Glomerular visceral epithelial cell (primary cell): ENCODE measurements around the gene KIF5B.
A peak's percentile ranks its signal among the peaks of the same experiment; 100 is the strongest.

Source experiments
- DNase-seq: peaks from one replicate; pipeline ENCODE4 v3.0.0-alpha.2; 2016; ENCODE audit errors: extremely low spot score

The KIF5B gene

DNA sequence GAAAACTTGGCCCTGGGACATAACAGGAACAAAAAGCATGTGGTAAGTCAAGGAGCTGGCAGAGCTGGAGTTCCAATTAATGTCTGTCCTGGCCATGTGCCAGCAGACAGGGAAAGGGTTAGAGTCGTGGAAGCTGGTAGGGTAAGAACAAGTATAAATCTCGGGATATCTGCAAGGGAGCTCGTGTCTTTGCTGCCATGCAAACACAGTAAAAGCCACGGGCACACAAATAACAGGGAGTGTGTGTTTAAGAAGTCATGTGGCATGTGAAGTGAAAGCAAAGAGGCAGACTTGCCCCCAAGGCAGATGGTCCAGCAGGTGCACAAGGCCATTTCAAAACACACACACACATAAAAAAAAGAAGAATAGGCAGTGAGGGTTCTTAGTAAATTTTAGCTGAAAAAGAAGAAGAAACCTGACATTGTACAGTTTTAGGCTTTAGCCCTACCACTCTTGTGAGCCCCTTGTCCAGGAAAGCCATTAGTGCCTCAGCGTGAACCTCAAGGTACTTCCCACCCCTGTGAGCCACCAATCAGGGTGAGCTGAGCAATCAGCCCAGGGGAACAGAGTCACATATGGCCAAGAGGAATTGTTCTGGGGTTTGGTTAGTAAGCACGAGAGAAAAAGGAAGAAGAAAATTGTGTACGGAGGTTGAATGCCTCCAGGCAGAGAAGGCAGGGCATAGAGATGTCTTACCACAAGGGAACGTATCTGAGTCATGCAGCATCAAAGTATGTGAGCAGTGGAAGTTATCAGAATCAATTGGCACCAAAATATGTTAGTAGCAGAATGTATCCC is 94.7 kb downstream of the KIF5B start:
- DNase-seq, result peak; percentile 12

DNA sequence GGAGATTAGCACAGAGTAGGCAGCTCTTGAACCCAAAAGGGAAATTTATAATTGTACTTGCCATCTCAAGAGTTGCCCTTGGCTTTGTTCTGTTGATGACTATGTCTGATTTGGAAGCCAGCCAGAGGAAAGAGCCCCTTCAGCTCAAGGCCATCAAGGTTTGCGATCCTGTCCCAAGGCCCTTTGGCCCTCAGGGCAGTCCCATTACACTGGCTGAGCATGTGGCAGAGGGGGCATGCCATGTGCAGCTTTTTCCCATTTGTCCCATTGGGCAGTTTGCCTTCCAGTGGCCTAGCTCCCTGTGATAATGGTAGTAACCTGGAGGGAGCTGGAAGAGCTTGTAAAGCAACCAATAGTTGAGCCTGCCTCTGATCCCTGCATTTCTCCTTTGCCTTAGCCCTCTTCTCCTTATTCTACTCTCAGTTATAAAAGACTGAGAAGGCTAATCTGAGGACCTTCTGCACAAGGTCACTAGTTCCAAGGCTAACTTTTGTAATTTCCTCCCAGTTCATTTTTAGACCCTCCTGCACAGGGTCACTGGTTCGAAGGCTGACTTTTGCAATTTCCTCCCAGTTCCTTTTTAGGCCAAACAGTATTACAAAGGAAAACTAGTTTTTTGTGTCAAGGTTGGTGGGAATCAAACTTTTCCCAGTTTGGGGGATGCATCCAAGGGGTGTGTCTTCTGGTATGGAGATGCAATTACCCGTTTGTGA is 96.6 kb downstream of the KIF5B start:
- no peak for DNase-seq
